ENCODE data around the gene IZUMO1R.
"Not testable (repeated sequence)": the region's sequence is repeated elsewhere in the genome, so short reads cannot be mapped to it uniquely, and the experiment has no call there.

The IZUMO1R gene

DNA sequence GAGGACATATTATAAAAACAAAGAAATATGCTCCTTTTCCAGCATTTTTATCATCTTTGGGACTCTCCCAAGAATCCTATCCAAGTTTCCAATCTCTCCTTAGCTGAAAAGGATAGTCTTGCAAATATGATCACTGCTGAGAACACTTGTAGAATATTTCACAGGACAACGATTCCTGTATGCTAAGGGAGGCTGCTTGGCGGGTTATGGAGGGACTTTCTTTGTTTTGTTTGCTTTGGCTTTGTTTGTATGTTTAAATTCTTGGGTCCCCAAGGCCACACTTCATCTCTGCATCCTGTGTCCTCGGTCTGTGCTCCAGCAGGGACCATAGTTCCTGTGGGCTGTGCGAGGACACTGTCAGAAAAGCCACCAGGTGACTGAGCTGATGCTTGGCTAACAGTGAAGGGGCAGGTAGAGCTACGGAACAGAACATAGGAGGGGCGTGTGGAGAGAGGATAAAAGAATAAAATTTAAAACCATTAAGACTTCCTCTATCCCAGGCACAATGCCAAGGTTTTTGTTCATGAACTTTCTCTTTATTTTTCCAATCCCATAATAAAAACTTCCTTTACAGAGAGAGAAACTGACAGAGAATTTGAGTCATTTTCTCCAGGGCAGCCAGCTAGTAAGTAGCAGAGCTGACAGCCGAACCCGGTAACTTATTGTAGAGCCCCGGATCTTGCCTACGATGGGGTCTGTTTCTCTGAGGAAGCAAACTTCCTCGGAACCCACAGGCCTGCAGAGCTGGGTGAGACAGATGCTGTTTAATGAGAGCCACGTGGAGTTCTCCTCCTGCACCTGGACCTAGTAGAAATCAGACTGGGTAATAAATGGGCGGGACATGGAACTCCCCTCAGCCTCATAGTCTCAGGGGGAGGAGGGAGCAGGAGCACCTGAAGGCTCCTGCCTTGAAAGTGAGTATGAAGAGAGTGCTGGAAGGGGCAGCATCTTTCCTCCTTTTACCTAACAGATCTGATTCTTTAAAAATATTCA lies at the start of gene IZUMO1R:
Gene IZUMO1R (plus strand): TSS at position 615 of the 993 bp plus-strand sequence. CDS start 1,057 bp downstream, outside the sequence.
- no peak for DNase-seq (ENCODE audit: low spot score)

DNA sequence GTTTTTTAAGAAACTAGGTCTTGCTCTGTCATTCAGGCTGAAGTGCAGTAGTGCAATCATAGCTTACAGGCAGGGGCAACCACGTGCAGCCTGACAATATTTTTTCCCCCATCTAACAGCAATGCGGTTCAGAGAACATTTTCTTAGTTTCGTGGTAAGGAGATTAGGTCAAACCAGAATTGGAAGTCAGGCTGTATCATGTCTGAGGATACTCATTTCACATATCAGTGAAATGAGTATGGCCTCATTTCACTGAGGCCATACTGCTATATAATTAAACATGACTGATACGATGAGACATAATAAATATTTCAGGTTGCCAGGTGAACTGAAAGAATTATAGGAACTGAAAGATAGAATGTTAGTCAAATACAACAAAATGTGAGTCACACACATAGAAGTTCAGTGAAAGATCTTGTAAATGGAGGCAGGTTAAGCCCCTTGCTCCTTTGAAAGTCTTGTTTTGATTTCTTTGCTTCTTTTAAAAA lies 32.5 kb upstream of the IZUMO1R start:
- DNase-seq (ENCODE audit: low spot score) = no peak

DNA sequence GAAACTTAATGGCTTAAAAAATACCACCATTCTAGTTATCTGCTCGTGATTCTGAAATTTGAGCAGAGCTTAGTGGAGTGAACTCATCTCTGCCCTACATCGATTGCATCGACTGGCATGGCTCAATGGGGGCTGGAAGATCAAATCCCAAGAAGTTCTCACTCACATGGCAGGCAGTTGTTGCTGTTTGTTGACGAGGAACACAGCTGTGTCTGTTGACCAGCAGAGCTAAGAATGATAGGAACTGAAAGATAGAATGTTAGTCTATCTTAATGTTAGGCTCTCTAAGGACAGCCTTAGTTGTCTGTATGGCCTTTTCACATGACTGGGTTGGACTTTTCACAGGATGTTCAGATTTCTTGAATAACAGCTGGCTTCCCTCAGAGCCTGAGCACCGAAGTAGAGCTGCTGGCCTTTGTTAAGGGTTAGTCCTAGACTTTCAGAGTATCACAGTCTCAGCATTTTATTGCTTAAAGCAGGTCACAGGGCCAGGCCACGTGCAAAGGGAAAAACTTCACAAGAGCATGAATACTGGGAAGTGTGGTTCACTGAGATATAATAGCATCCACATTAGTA lies 31.6 kb upstream of the IZUMO1R start:
- DNase-seq (ENCODE audit: low spot score) = no peak

DNA sequence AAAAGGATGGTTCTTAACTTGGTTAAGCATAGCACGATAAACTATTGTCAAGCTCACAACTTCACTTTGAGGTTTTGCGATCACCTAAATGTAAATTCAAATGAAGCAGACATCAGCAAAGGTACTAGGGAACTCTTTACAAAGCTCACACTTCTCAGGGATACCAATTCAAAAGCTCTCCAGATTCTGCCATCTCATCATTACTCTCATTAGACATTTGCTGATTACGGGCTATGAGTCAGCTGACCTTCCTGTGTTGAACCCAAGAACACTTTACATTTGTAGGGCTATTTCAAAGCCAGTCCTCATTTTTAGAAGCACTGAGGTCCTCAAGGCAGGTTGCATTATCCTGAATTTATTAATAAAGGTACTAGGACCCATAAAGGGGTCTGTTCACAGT lies 28.4 kb upstream of the IZUMO1R start:
- DNase-seq (ENCODE audit: low spot score) = no peak

DNA sequence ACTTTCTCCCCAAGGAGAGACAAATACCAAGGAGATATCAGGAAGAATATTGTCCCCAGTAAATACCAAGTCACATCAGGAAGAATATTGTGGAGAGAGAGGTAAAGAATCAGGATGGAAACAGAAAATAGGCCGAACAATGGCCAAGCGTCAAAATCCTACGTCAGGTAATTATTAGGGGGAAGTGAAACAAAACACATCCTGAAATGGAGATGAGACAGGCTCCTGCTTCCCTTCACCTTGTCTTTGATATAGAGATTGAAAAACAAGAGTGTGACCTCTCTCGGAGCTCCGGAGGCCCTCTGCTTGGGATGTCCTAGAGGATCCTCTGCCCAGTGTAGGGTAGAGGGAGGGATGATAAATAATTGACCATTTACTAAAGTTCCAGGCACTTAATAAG lies 27.4 kb upstream of the IZUMO1R start:
- no peak for DNase-seq (ENCODE audit: low spot score)

DNA sequence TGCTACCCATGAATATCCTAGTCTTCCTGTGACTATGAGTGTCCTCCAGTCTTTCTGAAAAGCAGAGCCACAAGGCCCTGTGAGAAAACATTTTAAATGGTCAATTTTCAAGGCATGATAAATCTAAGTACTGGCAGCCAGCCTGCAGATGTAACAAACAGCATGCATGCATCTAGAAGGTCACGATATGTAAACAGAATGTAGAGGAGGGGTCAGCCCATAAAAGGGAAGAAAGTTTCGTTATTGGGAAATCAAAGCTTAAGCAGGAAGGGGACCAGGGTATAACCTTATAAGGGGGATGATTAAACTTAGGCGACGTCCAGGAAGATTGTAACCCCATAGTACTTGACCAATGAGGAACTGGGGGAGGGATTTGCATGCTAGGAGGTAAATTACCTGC lies 26.2 kb upstream of the IZUMO1R start:
- DNase-seq (ENCODE audit: low spot score) = not testable (repeated sequence)

DNA sequence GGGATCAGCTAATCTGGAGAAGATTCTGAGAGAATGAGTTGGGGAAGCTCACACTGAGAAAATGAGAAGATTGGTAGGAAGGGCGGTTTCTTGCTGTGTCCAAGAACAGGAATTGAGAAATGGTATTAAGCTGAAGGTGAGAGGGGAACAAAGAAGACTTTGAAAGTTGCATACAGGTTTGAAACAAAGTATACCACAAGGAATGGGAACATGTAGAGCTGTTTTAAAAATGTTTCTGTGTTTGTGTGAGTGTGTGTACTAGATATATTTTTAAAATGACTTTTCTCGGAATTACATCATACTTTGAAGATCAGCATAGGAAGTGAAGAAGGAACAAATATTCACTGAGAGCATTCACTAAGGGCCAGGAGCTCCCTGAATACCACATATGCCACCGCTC lies 24.4 kb upstream of the IZUMO1R start:
- DNase-seq (ENCODE audit: low spot score) = no peak

DNA sequence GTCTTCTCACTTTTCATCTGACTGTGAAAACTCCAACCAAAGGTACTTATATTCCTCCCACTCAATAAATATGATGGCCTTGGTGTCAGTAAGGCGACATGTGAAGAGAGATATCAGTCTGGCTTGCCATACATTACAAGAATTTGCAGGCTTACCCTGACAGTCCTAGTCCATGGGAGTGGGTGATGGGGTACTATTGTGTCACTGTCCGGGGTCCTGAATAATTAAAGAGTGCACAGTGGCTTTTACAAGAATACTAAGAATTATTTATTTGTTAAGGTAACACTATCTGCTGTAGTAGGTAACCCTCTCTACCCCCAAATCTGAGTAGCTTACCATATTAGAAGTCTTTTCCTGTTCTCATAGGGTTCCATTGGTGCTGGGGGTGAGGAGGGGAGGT lies 23.1 kb upstream of the IZUMO1R start:
- no peak for DNase-seq (ENCODE audit: low spot score)

DNA sequence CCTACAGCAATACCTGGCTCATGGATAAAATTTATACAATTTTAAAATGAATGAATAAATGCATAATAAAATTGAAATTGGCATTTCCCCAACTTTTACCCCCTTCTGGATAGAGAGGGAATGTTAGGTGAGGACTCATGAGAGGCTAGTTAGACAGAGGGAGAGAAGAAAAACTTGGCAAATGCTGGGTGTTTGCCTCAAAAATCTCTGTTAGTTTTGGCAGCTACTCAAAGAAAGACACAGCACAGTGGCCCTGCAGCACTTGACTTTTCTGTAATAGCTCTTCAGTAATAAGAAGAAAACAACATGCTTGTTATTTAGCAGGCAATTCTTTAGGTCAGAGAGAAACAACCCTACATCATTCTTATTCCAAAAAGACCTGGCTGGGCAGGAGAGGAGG lies 20.7 kb upstream of the IZUMO1R start:
- DNase-seq (ENCODE audit: low spot score) = no peak

DNA sequence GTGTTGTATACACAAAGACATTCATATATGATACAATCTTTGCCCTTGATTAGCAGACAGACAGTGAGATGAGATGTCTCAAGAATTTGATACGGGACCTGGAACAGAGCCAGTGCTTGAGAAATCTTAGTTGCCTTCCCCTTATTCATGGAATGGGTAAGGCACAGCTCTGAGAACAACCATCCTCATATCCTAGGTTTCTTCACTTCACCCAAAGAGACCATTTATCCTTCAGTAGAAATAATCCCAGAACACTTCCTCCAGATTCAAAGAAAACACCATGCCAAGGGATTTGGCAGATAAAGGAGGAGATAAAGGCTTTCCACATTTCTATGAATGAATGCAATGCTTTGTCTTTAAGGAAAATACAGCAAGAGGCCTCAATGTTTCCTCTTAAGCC lies 8.8 kb upstream of the IZUMO1R start:
- DNase-seq (ENCODE audit: low spot score) = no peak

DNA sequence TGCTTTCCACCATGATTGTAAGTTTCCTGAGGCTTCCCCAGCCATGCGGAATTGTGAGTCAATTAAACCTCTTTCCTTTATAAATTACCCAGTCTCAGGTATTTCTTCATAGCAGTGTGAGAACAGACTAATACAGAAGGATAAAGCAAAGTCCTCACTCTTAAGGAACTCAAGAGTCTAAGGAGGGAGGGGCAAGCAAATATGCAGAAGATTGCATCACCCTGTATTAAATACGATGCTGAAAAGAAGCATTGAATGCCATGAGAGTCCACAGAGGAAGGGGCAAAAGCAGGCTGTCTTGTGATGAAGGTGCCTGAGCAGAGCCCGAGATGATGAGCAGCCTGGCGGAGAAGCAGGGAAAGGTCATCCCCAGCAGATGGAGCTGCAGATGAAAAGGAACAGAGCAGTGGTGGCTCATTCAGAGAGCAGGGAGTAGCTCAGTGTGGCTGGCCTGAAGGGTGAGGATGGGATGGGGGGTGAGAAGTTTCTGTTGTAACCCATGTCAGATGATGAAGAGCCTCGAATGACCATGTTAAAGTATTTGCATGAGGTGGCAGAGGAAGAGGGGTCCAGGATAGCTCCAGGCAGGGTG lies 6.3 kb upstream of the IZUMO1R start:
- no peak for DNase-seq (ENCODE audit: low spot score)

DNA sequence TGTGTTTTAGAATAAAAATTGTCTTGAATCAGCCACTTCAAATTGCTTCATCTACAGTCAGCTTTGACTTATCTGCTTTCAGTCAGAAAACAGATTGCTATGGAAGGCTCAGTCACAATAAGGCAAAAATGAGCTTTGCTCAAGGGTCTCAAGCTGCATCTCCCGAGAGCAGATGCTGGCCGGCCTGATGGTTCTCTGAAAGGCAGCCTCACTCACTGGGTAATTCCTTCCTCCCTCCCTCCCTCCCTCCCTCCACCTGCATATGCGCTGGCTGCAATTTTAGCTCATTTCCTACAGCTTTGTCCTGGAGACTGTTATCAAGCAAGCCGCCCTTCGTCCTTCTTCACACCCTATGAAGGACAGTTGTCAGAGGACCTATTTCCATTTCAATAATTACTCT lies 1.6 kb upstream of the IZUMO1R start:
- DNase-seq (ENCODE audit: low spot score) = no peak

DNA sequence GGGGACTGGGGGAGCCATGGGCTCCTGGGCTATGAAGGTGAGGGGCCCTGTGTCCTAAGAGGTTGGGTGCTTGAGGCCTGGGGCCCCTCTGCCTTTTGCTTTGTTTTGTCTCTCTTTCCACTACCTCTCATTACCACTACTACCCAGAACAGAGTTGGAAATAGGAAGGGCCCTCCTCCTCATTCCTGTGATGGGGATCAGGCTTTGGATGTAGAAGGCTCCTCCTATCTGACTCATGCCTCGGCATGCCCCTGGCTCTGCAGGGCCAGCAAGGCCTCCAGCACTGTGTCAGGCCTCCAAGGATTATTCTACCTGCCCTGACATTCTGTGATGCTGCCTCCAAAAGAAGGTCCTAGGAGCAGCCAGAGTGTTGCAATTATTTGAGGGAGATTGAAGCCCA lies 766 bp downstream of the IZUMO1R start:
- DNase-seq (ENCODE audit: low spot score) = peak; percentile 65

DNA sequence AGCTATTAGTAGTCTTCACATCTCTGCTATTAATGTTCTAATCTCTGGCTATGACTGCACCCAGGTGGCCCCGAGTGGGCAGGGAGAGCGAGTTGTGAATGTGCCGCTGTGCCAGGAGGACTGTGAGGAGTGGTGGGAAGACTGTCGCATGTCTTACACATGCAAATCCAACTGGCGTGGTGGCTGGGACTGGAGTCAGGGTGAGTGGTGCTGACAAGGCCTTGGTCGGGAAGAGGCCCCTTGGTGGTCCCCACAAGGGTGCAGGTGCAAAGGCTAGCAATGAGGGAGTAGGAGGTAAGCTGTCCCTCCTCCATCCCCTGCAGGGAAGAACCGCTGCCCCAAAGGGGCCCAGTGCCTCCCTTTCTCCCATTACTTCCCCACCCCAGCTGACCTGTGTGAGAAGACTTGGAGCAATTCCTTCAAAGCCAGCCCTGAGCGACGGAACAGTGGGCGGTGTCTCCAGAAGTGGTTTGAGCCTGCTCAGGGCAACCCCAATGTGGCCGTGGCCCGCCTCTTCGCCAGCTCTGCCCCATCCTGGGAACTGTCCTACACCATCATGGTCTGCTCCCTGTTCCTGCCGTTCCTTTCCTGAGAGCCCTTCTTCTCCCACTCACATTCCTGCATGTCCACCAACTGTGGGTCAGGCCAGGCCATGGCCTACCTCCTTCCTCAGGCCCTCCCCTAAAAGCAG lies 2.9 kb downstream of the IZUMO1R start:
- no peak for DNase-seq (ENCODE audit: low spot score)

DNA sequence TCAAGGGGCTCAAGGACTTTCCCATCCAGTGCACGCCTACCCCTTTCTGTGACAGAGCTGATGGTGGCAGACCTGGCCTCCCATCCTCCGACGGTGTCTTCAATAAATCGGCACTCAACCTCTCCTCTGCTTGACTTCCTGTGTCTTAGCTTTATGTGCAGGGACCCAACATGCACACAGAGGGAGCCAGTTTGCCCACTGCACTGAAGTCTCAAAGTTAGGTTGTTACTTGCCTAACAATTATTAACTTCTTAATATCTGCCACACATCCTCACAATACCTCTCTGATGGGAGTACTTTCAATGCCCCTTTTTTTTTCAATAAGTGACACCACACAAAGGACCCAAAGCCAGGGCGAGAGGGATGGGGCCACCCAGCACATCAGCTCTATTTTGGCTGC lies 3.6 kb downstream of the IZUMO1R start:
- DNase-seq (ENCODE audit: low spot score) = no peak

DNA sequence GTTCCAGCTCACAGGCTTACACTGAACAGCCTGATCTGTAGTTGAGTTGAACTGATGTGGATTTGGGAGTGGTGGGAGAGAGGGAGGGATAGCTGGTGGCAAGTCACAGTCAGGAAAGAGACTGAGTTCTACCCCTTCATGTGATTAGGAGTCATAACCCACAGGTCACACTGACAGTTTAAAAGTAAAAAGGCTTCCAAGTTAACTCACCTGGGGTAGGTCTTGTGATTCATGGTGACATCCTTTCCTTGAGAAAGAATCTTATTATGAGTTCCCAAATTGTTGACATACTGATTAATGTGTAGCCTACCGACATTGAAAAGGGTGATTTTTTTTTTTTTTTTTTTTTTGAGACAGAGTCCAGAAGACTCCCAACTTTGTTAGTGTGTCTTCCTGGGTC lies 5.4 kb downstream of the IZUMO1R start:
- no peak for DNase-seq (ENCODE audit: low spot score)

DNA sequence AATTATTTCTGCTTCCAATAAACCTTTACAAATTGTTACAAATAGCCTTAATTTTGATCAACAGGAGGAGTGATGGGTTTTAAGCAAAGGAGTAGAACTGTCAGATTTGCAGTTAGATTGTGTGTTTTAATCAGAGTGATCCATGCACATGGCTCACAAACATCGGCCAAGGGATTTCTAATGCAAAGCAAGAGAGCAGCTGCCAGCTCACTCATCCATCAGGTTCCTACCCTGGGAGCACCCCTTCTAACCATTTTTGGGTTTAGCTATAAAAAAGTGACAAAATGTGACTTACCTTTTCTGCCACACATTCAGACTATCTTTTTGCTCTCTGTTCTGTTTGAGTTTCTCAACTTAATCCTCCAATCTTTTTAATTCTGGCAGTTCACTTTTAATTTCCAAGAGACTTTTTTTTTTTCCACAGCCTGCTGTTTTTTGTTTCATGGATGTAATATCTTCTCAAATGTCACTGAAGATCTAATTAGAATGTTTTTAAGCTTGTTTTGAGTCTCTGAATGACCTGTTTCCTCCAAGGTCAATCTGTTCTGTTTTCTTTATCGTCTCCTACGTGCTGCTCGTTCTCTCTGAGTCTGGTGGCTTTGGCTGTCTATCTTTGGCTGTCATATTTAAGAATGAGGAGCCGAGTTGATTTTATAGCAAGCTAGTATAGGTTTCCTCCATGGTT lies 6.0 kb downstream of the IZUMO1R start:
- no peak for DNase-seq (ENCODE audit: low spot score)

DNA sequence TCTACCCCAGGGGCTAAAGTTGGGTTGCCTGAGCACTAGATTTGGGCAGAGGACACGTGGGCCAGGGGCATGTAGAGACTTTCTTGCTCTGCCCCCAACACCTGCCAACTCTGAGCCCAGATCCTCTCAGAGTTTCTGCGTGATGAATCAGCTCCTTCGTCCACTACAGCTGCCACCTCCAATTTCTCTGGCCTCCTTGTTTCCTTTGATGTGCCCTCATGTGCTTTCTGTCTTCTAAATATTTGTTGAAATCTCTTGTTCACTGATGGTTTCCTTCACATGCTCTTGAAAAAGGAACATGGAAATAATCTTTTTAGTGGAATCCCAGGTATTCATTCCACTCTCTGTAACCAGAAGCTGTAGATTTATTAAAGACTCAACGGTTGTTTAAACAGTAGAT lies 8.0 kb downstream of the IZUMO1R start:
- DNase-seq (ENCODE audit: low spot score) = no peak

DNA sequence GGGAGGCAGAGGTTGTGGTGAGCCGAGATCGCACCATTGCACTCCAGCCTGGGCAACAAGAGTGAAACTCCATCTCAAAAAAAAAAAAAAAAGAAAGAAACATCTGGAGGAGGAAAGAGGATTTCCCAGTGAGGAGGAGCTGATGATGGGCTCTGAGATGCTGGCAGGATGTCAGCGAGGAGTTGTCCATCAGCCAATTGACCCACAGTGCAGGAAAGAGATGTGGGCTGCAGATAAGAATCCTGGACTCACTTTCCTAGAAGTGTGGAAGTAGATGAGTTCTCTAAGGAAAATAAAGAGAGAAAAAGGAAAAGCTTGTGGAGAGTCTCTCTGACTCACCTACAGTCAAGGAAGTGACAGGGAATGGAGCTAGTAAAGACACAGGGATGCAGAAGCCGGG lies 9.7 kb downstream of the IZUMO1R start:
- DNase-seq (ENCODE audit: low spot score) = no peak

DNA sequence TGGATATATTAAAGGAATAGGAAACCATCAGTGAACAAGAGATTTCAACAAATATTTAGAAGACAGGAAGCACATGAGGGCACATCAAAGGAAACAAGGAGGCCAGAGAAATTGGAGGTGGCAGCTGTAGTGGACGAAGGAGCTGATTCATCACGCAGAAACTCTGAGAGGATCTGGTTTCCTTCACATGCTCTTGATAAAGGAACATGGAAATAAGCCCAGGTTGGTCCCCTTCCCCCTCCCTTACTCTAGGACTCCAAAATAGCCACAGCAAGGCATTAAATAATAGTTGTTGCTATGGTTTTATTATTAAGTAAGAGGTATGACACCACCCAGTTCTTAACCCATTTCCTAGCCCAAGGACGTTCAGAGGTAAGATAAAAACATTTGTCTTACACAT lies 11.3 kb downstream of the IZUMO1R start:
- no peak for DNase-seq (ENCODE audit: low spot score)

DNA sequence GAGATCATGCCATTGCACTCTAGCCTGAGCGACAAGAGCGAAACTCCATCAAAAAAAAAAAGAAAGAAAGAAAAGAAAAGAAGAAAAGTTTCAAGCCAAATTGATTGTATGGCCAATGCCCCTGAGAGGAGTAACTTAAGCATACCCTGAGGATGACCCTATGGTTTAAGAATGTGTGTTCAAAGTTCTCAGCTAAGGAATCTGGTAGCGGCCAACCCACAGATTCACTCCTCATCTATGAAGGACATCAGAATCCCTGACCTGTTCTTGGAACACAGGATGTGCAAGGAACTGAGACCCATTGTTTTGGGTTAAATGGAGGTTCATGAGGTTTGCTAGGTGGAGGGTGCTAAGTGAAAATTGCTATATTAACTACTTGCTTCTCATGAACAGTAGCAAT lies 18.1 kb downstream of the IZUMO1R start:
- DNase-seq (ENCODE audit: low spot score) = no peak

DNA sequence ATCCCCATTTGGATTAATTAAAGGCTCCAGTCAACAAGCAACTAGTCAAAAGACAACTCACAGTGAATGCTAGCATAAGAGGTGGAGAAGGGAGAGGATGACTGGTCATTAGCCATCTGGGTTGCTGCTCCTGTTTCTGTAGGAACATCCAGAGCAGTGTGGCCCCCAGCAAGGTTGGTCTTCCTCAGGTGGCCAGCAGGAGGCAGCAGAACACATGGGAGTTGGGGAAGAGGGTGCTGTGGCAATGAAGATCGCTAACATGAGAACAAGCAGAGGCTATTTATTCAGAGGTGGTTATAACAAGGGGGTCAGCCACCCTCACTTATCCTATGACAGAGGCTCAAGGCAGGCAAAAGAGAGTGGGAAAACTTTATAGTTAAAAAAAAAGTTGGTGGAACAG lies 21.3 kb downstream of the IZUMO1R start:
- DNase-seq (ENCODE audit: low spot score) = peak; percentile 17

Measured in AG08395 (cell line).